NCI-H82 treated with DMSO at 0.1 percent for 48 hours (cell line): ENCODE data around the gene METAP1.
"Not testable (repeated sequence)": the region's sequence is repeated elsewhere in the genome, so short reads cannot be mapped to it uniquely, and the experiment has no call there.

Source experiments
- DNase-seq: peaks from one replicate; lab custom pipeline; 2025; ENCODE audit not compliant: unreplicated experiment; lab: John Stamatoyannopoulos, UW

Gene METAP1

GRCh38 chr4:99090481-99091215, 95.1 kb downstream of the METAP1 start:
- no peak for DNase-seq

GRCh38 chr4:99091216-99091575, 95.7 kb downstream of the METAP1 start:
- DNase-seq: no peak

GRCh38 chr4:99091841-99092240, 96.3 kb downstream of the METAP1 start:
- DNase-seq: not testable (repeated sequence)

- DNase-seq: no peak
These were observed 103.8 kb downstream of the METAP1 start for GRCh38 chr4:99099311-99099710.

- not testable (repeated sequence) for DNase-seq
These were observed 104.3 kb downstream of the METAP1 start for GRCh38 chr4:99099814-99100213.

- DNase-seq: no peak
These were observed 105.4 kb downstream of the METAP1 start for GRCh38 chr4:99100876-99101275.

- no peak for DNase-seq
These were observed 107.1 kb downstream of the METAP1 start for GRCh38 chr4:99102634-99103033.

- no peak for DNase-seq
These were observed 107.6 kb downstream of the METAP1 start for GRCh38 chr4:99103166-99103565.

GRCh38 chr4:99104153-99104552, 108.6 kb downstream of the METAP1 start:
- no peak for DNase-seq

GRCh38 chr4:99109286-99109685, 113.8 kb downstream of the METAP1 start:
- DNase-seq: not testable (repeated sequence)
